Measurements from ENCODE around the gene CHRDL2. TPM values are rescaled to one million over a fixed set of nuclear protein-coding genes. Genes with fewer than 3 reads are reported as not detected.
A peak's percentile ranks its signal among the peaks of the same experiment; 100 is the strongest.

CHRDL2 gene
- total RNA-seq (ENCODE audit: low replicate concordance): 1.4 TPM in 1 of 2 replicates, not detected in the other
- long read RNA-seq: 0 reads

- H3K27me3 Mint-ChIP-seq: peaks cover 81% of the 10 kb centered on the region
Measured at GRCh38 chr11:74731301-74732094, at the start of gene CHRDL2. Gene CHRDL2 (minus strand): TSS chr11:74731426. CDS start chr11:74730888, 538 bp downstream.

GRCh38 chr11:74780248-74781005 lies 49.2 kb upstream of the CHRDL2 start:
- Mint-ChIP-seq H3K27me3 (no peaks in the 10 kb centered on the region), H3K4me1 (ENCODE audit: unreplicated experiment) (peaks cover 14% of the 10 kb centered on the region)
- no peak for TF ChIP-seq CTCF (conservative IDR thresholded peaks at IDR 0.05)

More at GRCh38 chr11:74731301-74732094, at the start of gene CHRDL2:
- Mint-ChIP-seq H3K9me3 (no peaks in the 10 kb centered on the region), H3K27ac (no peak within 1 kb of the TSS), H3K36me3 (no peaks in the 10 kb centered on the region), H3K4me3 (peak within 1 kb of the TSS; percentile 83), H3K4me1 (ENCODE audit: unreplicated experiment) (peaks cover 5% of the 10 kb centered on the region)
- no peak for TF ChIP-seq CTCF (conservative IDR thresholded peaks at IDR 0.05)
- DNase-seq (ENCODE audit: extremely low spot score, unreplicated experiment): no peak

DNA sequence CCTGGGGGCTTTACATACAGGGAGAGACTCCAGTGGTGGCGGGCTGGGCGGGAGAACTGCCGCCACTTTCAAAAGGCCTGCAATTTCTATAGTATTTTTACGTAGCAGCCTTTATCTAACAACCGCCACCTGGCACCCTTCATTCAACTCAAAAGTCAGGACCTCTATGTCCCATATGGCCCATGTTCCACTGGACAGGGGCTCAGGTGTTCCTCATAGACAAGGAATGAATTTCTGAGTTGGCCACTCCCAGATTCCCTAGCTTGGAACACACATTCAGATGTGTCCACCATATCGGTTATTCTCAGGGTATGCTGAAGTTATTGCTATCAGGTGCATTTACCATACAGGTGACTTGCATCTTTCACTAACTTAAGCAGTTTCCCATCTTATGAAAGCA lies 47.4 kb upstream of the CHRDL2 start:
- Mint-ChIP-seq H3K4me1 (ENCODE audit: unreplicated experiment) (peaks cover 19% of the 10 kb centered on the region), H3K9me3 (no peaks in the 10 kb centered on the region), H3K4me3 (no peak overlapping the region), H3K27ac (no peak overlapping the region), H3K27me3 (no peaks in the 10 kb centered on the region), H3K36me3 (peaks cover 4% of the 10 kb centered on the region)
- TF ChIP-seq CTCF (conservative IDR thresholded peaks at IDR 0.05): no peak
- no peak for DNase-seq (ENCODE audit: extremely low spot score, unreplicated experiment)

More at GRCh38 chr11:74780248-74781005, 49.2 kb upstream of the CHRDL2 start:
- no peak for DNase-seq (ENCODE audit: extremely low spot score, unreplicated experiment)
- no peaks in the 10 kb centered on the region for H3K9me3 Mint-ChIP-seq
- no peak overlapping the region for H3K27ac Mint-ChIP-seq
- H3K36me3 Mint-ChIP-seq: peaks cover 4% of the 10 kb centered on the region
- H3K4me3 Mint-ChIP-seq: no peak overlapping the region

- no peaks in the 10 kb centered on the region for H3K27me3 Mint-ChIP-seq
- no peak for TF ChIP-seq CTCF (conservative IDR thresholded peaks at IDR 0.05)
- no peaks in the 10 kb centered on the region for H3K9me3 Mint-ChIP-seq
- peaks cover 17% of the 10 kb centered on the region for H3K4me1 Mint-ChIP-seq (ENCODE audit: unreplicated experiment)
- no peak overlapping the region for H3K4me3 Mint-ChIP-seq
- DNase-seq (ENCODE audit: extremely low spot score, unreplicated experiment): no peak
- H3K27ac Mint-ChIP-seq: no peak overlapping the region
- peaks cover 4% of the 10 kb centered on the region for H3K36me3 Mint-ChIP-seq
Measured at GRCh38 chr11:74777877-74778276, 46.7 kb upstream of the CHRDL2 start.

DNA sequence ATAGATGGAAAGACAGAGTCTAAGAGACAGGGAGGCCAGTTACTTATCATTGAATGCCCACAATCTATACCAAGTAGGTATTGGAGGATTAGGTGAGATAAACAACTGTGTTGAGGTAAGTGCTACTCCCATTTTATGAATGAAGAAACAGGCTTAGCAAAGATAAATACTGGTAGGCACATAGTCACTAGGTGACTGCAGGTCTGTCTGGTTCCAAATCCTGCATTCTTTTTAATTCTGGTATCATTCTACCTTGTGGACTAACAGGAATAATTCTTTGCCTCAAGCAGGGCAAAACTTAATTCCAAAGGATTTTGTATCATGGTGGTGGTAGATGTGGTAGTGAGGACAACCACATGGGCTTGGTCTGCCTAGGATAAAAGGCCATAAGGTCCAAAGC lies 45.8 kb upstream of the CHRDL2 start:
- Mint-ChIP-seq H3K9me3 (no peaks in the 10 kb centered on the region), H3K4me1 (ENCODE audit: unreplicated experiment) (peaks cover 17% of the 10 kb centered on the region), H3K4me3 (no peak overlapping the region), H3K27ac (no peak overlapping the region), H3K36me3 (peaks cover 4% of the 10 kb centered on the region), H3K27me3 (no peaks in the 10 kb centered on the region)
- TF ChIP-seq CTCF (conservative IDR thresholded peaks at IDR 0.05): no peak
- DNase-seq (ENCODE audit: extremely low spot score, unreplicated experiment): no peak

Measured in type B pancreatic cell (in vitro differentiated cells).